ENCODE measurements around the gene DOCK2. TPM values are rescaled to one million over a fixed set of nuclear protein-coding genes. Genes with fewer than 3 reads are reported as not detected.

DOCK2 gene
- total RNA-seq, 1 experiment from 2014 or later = 0.42 TPM

GRCh38 chr5:169682026-169682425 is 45.0 kb downstream of the DOCK2 start:
- Mint-ChIP-seq H3K36me3 (ENCODE audit: insufficient read depth, unreplicated experiment) (no peaks in the 10 kb centered on the region), H3K4me1 (ENCODE audit: insufficient read depth, unreplicated experiment) (no peaks in the 10 kb centered on the region), H3K4me3 (ENCODE audit: unreplicated experiment) (no peak overlapping the region), H3K27me3 (ENCODE audit: insufficient read depth, unreplicated experiment) (no peaks in the 10 kb centered on the region), H3K9me3 (ENCODE audit: unreplicated experiment) (no peaks in the 10 kb centered on the region), H3K27ac (ENCODE audit: low read depth, unreplicated experiment) (no peak overlapping the region)
- CTCF ChIA-PET = interaction anchor here (0.7 to 2.6 kb wide), 5 partner anchors 13 to 753 kb away, joined by 3 to 13 read pairs (median 4); partner anchors contain the start of gene INSYN2B
- intact Hi-C loops (cut with micrococcal nuclease) = no loop called here
- DNase-seq (ENCODE audit: unreplicated experiment) = no peak
- no TSS peak for BruUV-seq (replicated peaks)
- POLR2A ChIA-PET = interaction anchor here (2.0 kb wide), 1 partner anchor 12 kb away, joined by 5 read pairs; no protein-coding TSS in a partner anchor
- TF ChIP-seq, protein P1, sequence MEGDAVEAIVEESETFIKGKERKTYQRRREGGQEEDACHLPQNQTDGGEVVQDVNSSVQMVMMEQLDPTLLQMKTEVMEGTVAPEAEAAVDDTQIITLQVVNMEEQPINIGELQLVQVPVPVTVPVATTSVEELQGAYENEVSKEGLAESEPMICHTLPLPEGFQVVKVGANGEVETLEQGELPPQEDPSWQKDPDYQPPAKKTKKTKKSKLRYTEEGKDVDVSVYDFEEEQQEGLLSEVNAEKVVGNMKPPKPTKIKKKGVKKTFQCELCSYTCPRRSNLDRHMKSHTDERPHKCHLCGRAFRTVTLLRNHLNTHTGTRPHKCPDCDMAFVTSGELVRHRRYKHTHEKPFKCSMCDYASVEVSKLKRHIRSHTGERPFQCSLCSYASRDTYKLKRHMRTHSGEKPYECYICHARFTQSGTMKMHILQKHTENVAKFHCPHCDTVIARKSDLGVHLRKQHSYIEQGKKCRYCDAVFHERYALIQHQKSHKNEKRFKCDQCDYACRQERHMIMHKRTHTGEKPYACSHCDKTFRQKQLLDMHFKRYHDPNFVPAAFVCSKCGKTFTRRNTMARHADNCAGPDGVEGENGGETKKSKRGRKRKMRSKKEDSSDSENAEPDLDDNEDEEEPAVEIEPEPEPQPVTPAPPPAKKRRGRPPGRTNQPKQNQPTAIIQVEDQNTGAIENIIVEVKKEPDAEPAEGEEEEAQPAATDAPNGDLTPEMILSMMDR (IDR thresholded peaks at IDR 0.05; ENCODE audit: unreplicated experiment) = no peak

DNA sequence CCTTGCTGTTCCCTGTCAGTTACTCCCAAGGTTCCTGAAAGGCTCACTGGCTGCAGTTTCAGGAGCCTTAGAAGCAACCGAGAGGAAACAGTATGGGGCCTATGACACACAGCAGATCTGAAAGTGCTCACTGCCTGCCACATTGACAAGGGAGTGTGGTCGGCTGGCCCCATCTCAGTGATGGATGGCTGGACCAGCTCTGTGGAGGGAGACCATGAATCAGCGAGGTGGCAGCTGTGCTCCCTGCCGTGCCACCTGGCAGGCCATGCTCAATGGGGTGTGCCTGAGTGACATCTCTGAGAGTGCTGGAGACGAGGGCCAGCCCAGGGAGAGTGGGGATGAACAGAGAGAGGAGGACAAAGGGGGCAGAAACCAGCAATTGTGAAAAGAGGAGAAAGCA is 49.1 kb downstream of the DOCK2 start:
- Mint-ChIP-seq H3K9me3 (ENCODE audit: unreplicated experiment) (no peaks in the 10 kb centered on the region), H3K4me3 (ENCODE audit: unreplicated experiment) (no peak overlapping the region), H3K27me3 (ENCODE audit: insufficient read depth, unreplicated experiment) (no peaks in the 10 kb centered on the region), H3K36me3 (ENCODE audit: insufficient read depth, unreplicated experiment) (no peaks in the 10 kb centered on the region), H3K4me1 (ENCODE audit: insufficient read depth, unreplicated experiment) (no peaks in the 10 kb centered on the region), H3K27ac (ENCODE audit: low read depth, unreplicated experiment) (no peak overlapping the region)
- intact Hi-C loops (cut with micrococcal nuclease) = no loop called here
- TF ChIP-seq, protein P1 (IDR thresholded peaks at IDR 0.05; ENCODE audit: unreplicated experiment) = no peak
- CTCF ChIA-PET = interaction anchor here (0.7 to 5.2 kb wide), 2 partner anchors 14 to 828 kb away, joined by 4 to 27 read pairs; no protein-coding TSS in a partner anchor
- POLR2A ChIA-PET = no interaction called here
- no TSS peak for BruUV-seq (replicated peaks)
- no peak for DNase-seq (ENCODE audit: unreplicated experiment)

DNA sequence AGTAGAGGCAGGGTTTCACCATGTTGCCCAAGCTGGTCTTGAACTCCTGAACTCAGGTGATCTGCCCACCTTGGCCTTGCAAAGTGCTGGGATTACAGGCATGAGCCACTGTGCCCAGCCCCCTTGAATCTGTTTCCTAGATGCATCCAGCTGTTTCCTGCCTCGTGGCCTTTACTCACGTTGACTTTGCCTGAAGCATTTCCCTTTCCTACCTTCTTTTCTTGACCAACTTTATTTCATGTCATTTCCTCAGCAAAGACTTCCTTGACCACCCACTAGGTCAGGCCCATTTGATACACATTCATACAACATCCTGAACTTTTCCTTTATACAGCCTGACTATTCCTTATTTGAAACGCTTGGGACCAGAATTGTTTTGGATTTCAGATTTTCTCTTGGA is 51.0 kb downstream of the DOCK2 start:
- intact Hi-C loops (cut with micrococcal nuclease) = no loop called here
- H3K27ac Mint-ChIP-seq (ENCODE audit: low read depth, unreplicated experiment) = no peak overlapping the region

DNA sequence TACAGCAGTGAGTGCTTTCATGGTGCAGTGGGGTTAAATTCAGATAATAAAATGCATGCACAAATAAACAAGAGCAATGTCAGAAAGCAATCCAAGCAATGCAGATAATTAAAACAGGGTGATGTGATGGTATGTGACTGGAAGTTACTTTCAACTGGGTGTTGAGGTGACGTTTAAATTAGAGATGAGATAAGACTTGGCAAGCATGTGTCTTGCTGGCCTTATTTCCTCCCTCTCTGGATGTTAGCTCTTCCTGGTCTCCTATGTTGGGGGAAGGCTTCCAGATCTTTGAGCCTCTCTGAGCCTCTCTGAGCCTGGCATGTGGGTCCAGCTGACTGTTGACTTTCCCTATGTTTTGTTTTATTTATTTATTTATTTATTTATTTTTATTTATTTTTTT is 54.4 kb downstream of the DOCK2 start:
- intact Hi-C loops (cut with micrococcal nuclease) = no loop called here
- Mint-ChIP-seq H3K4me3 (ENCODE audit: unreplicated experiment) (no peak overlapping the region), H3K27ac (ENCODE audit: low read depth, unreplicated experiment) (no peak overlapping the region), H3K36me3 (ENCODE audit: insufficient read depth, unreplicated experiment) (no peaks in the 10 kb centered on the region), H3K27me3 (ENCODE audit: insufficient read depth, unreplicated experiment) (no peaks in the 10 kb centered on the region), H3K9me3 (ENCODE audit: unreplicated experiment) (no peaks in the 10 kb centered on the region), H3K4me1 (ENCODE audit: insufficient read depth, unreplicated experiment) (peaks cover 14% of the 10 kb centered on the region)
- no peak for DNase-seq (ENCODE audit: unreplicated experiment)
- POLR2A ChIA-PET = interaction anchor here (0.7 kb wide), 1 partner anchor 321 kb away, joined by 3 read pairs; no protein-coding TSS in a partner anchor
- CTCF ChIA-PET = interaction anchor here (0.5 to 5.2 kb wide), 4 partner anchors 9 to 1014 kb away, joined by 3 to 27 read pairs (median 4); partner anchors contain the start of gene INSYN2B
- BruUV-seq (replicated peaks) = no TSS peak
- TF ChIP-seq, protein P1 (IDR thresholded peaks at IDR 0.05; ENCODE audit: unreplicated experiment) = no peak

More for the DNA sequence above, 51.0 kb downstream of the DOCK2 start:
- H3K4me1 Mint-ChIP-seq (ENCODE audit: insufficient read depth, unreplicated experiment) = no peaks in the 10 kb centered on the region
- H3K9me3 Mint-ChIP-seq (ENCODE audit: unreplicated experiment) = no peaks in the 10 kb centered on the region
- no peak for DNase-seq (ENCODE audit: unreplicated experiment)
- TF ChIP-seq, protein P1 (IDR thresholded peaks at IDR 0.05; ENCODE audit: unreplicated experiment) = no peak
- no peak overlapping the region for H3K4me3 Mint-ChIP-seq (ENCODE audit: unreplicated experiment)
- CTCF ChIA-PET = interaction anchor here (1.7 to 5.2 kb wide), 2 partner anchors 12 to 292 kb away, joined by 9 to 27 read pairs; partner anchors contain the start of gene INSYN2B
- H3K27me3 Mint-ChIP-seq (ENCODE audit: insufficient read depth, unreplicated experiment) = no peaks in the 10 kb centered on the region
- no TSS peak for BruUV-seq (replicated peaks)
- POLR2A ChIA-PET = no interaction called here
- no peaks in the 10 kb centered on the region for H3K36me3 Mint-ChIP-seq (ENCODE audit: insufficient read depth, unreplicated experiment)
